Activated CD8-positive, alpha-beta memory T cell treated with anti-CD3 and anti-CD28 coated beads, Interleukin-2, amount 50 U/mL, for 48 hours (primary cell): ENCODE results near the gene AANAT.
A peak's percentile ranks its signal among the peaks of the same experiment; 100 is the strongest.

Source experiments
- DNase-seq: peaks from one replicate; pipeline ENCODE4 v3.0.0-alpha.2; 2020

The AANAT gene

GRCh38 chr17:76442341-76443338, 24.8 kb upstream of the AANAT start:
- DNase-seq, result no peak

- no peak for DNase-seq
These were observed 22.7 kb upstream of the AANAT start for GRCh38 chr17:76444518-76445311.

GRCh38 chr17:76445697-76446448, 21.5 kb upstream of the AANAT start:
- no peak for DNase-seq

GRCh38 chr17:76446449-76447231, 20.8 kb upstream of the AANAT start:
- DNase-seq, result no peak

GRCh38 chr17:76447931-76448652, 19.3 kb upstream of the AANAT start:
- no peak for DNase-seq

GRCh38 chr17:76449126-76449525, 18.3 kb upstream of the AANAT start:
- no peak for DNase-seq

GRCh38 chr17:76451506-76451905, 15.9 kb upstream of the AANAT start:
- DNase-seq, result no peak

- peak; percentile 65 for DNase-seq
These were observed 15.2 kb upstream of the AANAT start for GRCh38 chr17:76452127-76452659.

- peak; percentile 97 for DNase-seq
These were observed 14.6 kb upstream of the AANAT start, which contains the start of gene UBE2O for GRCh38 chr17:76452660-76453430. Gene UBE2O, minus strand, starts transcription at chr17:76453152. Its CDS starts 11 bp downstream, at chr17:76453141.

GRCh38 chr17:76453431-76453743, 14.0 kb upstream of the AANAT start:
- no peak for DNase-seq

- DNase-seq, result no peak
These were observed 8.6 kb upstream of the AANAT start for GRCh38 chr17:76458580-76459490.

GRCh38 chr17:76459674-76460073, 7.7 kb upstream of the AANAT start:
- DNase-seq, result no peak

GRCh38 chr17:76461765-76462555, 5.4 kb upstream of the AANAT start:
- no peak for DNase-seq

GRCh38 chr17:76462556-76463290, 4.7 kb upstream of the AANAT start:
- DNase-seq, result no peak

GRCh38 chr17:76466775-76467130, 650 bp upstream of the AANAT start:
- DNase-seq, result no peak

- no peak for DNase-seq
These were observed 618 bp downstream of the AANAT start for GRCh38 chr17:76467809-76468633.

GRCh38 chr17:76468634-76469010, 1.2 kb downstream of the AANAT start:
- DNase-seq, result no peak
